ENCODE data around the gene ELK3.

DNA sequence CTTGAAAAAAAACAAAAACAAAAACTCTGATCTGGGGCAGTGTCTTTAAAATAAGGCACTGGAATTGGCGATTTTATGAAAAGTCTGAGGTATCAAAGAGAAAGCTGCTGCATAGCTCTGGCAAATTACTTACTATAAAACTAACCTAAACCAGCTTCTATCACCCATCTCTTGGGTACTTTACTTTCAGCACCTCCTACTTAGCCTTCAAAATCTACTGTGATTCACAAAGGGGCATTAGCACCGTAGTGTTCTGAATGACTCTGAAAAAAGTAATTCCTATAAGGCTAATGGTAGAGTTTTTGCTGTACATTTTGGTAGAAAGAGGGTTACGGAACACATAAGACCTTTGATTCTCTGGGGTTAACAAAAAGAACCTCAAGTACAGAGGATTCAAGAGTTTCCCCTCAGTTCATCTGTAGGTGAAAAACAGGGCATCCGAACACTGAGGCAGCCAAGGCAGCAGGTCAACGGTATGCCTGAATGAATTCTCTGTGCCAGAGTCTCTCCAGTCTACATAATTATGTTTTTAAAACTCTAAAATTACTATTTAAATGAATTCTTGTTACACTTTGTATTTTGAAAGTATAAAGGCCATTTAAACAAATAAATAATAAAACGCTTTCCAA is 101.5 kb downstream of the ELK3 start:
- TF ChIP-seq POLR2AphosphoS5 (IDR thresholded peaks at IDR 0.05; ENCODE audit: low read depth, low read length) (no peak), POLR2A (IDR thresholded peaks at IDR 0.05; ENCODE audit: low read depth, low read length) (no peak)
